NCI-H524 (cell line): Measurements from ENCODE around the gene SHFL.

ENCODE experiments used
- DNase-seq, 2 experiments: peaks; one replicate each; lab custom pipeline; 2025; lab: John Stamatoyannopoulos, UW

Gene SHFL

DNA sequence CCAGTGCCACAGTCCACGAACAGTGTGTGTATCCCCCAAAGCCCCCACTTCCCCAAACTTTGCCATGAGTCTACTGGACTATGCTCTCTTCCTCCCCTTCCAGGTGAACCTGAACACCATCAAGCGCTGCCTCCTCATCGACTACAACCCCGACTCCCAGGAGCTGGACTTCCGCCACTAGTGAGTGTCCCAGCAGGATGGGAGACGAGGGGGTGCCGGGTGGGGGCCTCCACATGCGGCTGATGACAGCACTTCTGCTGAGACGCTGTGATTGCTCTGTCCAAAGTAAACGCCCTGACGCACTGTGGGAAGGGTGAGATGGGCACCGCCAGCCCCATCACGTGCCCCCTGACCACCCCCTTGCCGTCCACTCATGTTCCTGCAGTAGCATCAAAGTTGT, 23.4 kb downstream of the SHFL start:
- DNase-seq, result no peak

DNA sequence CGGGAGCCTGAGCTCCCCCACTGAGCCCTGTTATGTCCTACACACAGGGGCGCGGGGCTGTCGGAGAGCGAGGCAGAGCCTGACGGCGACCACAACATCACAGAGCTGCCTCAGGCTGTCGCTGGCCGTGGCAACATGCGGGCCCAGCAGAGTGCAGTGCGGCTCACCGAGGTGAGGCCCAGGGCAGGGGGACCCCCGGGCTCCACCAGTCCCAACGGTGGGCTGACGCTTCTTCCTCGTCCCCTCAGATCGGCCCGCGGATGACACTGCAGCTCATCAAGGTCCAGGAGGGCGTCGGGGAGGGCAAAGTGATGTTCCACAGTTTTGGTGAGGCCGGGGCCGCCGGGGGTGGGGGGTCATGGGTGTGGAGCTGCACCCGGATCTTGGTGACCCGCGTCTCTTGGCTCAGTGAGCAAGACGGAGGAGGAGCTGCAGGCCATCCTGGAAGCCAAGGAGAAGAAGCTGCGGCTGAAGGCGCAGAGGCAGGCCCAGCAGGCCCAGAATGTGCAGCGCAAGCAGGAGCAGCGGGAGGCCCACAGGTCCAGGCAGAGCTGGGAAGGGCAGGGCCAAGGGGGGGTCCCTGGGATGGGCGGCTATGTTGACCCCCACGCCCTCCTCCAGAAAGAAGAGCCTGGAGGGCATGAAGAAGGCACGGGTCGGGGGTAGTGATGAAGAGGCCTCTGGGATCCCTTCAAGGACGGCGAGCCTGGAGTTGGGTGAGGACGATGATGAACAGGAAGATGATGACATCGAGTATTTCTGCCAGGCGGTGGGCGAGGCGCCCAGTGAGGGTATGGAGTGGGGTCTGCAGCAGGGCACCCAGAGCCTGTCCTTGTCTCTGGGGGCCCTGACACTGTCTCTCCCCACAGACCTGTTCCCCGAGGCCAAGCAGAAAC, 24.2 kb downstream of the SHFL start:
- DNase-seq, result no peak

DNA sequence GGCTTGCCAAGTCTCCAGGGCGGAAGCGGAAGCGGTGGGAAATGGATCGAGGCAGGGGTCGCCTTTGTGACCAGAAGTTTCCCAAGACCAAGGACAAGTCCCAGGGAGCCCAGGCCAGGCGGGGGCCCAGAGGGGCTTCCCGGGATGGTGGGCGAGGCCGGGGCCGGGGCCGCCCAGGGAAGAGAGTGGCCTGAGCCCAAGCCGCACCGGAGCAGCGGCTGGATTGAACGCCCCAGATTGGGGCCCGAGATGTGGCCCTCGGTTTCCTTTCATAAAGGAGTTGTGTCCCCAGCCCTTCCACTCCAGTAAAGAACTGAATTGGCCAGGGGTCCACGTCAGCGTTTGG, 24.8 kb downstream of the SHFL start:
- no peak for DNase-seq

DNA sequence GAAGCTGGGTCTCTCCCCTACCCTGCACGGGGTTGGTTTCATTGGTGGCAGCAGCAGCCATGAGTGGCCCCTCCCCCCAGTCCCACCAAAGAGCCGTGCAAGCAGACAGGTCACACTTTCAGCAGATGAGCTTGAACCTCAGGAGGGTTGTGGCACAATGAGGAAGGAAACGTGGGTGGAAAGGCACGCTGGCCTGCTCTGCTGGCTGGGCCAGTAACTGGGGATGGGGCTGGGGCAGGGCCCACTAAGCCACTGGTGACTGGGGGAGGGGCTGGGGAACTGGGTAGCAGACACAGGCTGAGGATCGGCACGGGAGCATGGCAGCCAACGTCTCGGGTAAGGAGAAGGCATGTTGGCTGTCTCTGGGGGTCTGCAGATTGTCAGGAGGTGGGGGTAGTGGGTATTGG, 25.3 kb downstream of the SHFL start, which contains the start of gene P2RY11:
P2RY11 (plus strand) TSS at position 289 of the 407 bp plus-strand sequence; CDS start at position 318, 29 bp downstream.
- no peak for DNase-seq

DNA sequence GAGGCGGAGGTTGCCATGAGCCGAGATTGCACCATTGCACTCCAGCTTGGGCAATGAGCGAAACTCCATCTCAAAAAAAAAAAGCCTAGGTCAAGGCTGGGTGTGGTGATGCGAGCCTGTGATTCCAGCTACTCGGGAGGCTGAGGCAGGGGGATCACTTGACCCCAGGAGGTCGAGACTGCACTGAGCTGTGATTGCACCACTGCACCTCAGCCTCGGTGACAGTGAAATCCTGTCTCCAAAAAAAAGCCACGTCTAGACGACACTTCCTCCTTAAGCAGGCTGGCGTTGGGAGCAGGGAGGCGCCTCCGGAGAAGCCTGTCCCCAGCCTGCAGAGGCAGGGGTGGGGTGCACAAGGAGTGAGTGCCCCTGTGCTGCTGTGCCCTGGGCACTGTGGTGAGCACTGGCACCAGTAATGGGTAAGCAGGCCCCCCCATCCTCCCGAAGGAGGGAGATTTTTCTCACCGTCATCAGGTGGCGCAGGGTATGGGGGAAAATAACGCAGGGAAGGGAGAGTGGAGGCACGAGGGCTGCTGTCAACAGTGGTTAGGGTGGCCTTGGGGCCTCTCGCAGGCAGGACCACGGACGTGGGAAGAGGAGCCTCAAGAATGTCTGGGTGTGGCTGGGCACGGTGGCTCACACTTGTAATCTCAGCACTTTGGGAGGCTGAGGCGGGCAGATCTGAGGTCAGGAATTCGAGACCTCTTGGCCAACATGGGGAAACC, 26.1 kb downstream of the SHFL start:
- DNase-seq, result no peak

DNA sequence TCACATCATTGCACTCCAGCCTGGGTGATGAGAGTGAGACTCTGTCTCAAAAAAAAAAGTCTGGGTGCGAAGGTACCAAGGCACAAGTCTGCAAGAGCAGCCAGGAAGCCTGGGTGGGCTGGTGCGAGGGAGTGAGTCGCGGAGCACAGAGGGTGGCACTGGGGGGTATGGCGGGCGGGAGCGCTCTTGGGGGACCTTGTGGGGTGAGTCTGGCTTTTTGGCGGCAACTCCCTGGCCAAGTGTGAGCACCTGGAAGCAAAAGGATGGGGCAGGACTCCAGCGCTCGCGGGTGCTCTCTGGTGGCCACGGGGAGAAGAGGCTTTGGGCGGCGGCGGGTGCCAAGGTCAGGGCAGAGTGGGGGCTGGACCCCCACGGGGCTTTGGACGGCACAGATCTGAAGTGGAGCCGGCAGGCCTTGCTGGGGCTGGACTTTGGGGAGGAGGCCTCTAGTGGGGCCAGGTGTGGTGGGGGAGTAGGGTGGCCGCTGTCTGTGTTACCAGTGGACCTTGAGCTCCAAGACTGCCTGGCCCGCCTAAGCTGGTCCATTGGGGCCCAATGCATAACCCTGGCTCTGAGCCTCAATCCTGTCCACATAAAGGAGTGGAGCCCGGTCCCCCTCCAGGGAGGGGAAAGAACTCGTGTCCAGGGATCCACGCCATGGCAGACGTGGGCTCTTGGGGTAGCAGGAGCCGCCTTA, 26.9 kb downstream of the SHFL start:
- peak; percentile 28 to 69 for DNase-seq

DNA sequence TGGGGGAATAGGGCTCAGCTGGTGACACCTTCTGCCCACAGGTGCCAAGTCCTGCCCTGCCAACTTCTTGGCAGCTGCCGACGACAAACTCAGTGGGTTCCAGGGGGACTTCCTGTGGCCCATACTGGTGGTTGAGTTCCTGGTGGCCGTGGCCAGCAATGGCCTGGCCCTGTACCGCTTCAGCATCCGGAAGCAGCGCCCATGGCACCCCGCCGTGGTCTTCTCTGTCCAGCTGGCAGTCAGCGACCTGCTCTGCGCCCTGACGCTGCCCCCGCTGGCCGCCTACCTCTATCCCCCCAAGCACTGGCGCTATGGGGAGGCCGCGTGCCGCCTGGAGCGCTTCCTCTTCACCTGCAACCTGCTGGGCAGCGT, 27.5 kb downstream of the SHFL start:
- DNase-seq, result peak in 1 of 2 experiments; percentile 38

DNA sequence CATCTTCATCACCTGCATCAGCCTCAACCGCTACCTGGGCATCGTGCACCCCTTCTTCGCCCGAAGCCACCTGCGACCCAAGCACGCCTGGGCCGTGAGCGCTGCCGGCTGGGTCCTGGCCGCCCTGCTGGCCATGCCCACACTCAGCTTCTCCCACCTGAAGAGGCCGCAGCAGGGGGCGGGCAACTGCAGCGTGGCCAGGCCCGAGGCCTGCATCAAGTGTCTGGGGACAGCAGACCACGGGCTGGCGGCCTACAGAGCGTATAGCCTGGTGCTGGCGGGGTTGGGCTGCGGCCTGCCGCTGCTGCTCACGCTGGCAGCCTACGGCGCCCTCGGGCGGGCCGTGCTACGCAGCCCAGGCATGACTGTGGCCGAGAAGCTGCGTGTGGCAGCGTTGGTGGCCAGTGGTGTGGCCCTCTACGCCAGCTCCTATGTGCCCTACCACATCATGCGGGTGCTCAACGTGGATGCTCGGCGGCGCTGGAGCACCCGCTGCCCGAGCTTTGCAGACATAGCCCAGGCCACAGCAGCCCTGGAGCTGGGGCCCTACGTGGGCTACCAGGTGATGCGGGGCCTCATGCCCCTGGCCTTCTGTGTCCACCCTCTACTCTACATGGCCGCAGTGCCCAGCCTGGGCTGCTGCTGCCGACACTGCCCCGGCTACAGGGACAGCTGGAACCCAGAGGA, 28.0 kb downstream of the SHFL start:
- DNase-seq, result no peak

DNA sequence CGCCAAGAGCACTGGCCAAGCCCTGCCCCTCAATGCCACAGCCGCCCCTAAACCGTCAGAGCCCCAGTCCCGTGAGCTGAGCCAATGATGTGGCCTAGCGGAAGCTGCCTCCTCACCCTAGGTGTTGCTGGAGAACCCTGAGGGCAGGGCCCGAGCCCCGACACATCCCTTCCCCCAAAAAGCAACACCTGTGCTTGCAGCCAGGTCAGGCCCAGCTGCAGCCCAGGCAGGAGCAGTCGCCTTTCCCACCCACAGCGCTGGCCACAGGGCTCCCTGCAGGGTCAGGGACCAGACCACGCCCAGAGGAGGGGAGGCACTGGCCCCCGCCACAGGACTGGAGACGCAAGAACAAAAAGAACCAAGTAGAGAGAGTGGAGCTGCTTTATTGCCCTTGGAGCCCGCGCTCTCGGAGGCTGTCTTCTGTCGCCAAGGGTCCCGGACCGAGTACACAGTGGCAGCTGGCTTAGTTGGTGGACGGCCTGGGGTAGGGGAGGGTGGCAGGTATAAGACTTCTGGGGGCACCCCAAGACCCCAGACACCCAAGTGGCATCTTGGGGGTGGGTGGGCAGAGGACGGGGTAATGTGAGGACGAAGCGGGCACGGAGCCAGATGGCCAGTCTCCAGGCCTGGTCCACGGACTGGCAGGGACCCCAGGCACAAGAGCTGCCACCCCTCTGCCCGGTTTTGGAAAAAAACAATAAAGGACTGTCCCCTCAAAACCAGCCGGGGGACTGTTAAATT, 28.7 kb downstream of the SHFL start:
- DNase-seq, result no peak

DNA sequence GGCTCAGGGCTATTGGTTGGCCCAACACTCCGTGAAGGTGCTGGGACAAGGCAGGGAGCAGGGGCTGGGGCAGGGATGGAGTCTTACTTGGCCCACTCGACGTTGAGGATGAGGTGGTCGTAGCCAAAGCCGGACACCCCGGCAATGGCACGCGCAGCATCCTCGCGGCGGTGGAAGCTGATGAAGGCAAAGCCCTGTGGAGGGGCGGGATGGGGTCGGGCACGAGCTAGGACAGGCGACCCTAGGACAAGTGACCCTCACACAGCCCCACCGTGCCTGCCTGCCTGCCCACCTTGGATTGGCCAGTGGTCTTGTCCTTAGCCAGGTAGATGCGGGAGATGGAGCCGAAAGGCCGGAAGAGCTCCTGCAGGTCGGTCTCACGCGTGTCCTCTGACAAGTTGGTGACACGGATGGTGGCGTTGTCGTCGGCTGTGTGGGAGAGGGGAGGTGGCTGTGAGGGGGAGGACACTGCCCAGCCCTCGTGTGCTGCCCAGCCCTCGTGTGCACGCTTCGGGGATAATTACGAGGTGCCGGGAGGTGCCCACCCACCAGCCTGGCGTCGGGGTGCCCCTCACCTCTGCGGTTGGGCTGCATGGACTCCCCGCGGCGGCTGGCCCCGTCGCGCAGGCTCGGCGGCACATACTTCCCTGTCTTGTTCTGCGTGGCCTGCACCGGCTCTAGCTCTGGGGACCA, 29.4 kb downstream of the SHFL start:
- peak in 1 of 2 experiments; percentile 41 for DNase-seq

DNA sequence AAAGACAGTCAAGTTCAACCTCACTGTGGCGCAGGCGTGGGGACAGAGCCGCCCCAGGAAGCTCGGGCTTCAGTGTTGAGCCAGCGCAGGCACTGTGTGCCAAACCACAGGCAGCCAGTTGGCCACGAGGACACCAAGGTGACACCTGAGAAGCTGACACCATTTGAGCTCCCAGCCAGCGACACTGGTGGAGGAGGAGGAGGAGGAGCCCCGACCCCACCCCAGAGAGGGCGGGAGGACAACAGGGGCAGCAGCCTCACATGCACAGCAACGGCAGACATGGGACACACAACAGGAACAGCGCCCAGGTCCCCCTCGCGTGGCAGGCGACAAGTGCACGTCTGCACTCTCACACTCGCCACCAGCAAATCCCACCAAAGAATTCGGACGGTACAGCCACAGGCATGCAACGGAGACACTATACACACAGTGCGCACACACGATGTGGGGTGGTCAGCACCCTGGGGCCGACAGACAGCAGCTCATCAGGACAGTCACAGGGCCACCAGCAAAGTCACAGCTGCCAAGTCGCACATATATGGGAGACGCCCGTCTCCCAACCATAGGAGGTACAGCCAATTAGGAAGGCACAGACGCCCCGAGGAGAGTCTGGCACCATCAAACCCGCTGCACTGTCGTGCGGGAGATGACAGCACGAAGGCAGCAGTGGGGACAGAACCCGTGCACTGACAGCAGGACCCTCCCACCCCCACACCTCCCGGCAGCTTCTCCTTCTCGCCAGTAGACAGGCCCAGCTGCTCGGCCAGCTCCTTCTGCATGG, 30.2 kb downstream of the SHFL start:
- no peak for DNase-seq

DNA sequence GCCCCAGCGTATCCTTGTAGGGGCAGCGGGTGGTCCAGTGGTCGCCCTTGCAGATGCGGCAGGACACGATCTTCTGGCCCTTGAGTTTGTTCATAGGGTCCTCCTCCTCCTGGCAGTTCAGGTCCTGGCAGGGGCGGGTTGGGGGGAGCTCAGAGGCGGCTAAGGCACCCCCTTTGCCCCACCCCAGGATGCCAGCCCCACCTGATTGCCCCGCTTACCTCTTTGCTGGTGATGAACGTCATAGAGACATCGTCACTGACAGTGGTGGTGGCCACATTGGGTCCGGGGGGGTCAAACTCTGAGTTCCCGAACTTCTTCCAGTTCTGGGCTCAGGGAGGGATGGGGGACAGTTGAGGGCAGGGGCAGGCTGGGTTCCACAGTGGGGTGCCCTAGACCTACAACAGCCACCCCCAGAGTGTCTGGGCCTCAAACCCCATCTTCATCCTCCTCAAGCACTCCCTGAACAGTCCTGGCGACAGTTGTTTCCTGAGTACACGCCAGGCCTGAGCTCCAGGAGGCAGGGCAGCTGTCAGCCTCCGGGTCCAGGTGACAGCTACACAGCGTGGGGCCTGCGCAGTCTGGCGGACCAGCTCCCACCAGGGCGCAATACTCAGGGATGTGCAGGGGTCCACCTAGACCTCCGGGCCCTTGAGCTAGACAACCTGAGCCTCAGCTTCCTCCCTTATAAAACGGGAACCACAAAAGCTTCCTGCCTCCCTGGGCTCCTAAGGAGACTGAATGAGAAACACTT, 30.9 kb downstream of the SHFL start:
- DNase-seq, result no peak

DNA sequence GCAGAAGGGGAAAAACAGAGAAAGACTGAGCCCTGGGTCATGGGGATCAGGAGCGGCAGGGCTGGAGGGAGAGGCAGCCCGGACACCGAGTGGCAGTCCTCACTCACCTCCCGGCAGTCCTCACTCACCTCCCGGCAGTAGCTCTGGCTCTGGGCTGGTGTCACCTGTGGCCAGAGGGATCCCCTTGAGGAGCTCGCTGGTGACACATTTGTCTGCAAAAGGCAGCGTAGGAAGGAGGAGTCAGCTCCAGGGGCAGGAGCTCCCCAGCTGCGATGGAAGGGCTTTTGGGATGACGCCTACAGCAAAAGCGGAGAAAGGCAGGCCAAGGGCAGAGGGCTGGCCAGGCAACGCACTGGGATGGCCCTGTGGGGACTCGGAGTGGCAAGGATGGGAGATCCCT, 32.8 kb downstream of the SHFL start:
- no peak for DNase-seq

DNA sequence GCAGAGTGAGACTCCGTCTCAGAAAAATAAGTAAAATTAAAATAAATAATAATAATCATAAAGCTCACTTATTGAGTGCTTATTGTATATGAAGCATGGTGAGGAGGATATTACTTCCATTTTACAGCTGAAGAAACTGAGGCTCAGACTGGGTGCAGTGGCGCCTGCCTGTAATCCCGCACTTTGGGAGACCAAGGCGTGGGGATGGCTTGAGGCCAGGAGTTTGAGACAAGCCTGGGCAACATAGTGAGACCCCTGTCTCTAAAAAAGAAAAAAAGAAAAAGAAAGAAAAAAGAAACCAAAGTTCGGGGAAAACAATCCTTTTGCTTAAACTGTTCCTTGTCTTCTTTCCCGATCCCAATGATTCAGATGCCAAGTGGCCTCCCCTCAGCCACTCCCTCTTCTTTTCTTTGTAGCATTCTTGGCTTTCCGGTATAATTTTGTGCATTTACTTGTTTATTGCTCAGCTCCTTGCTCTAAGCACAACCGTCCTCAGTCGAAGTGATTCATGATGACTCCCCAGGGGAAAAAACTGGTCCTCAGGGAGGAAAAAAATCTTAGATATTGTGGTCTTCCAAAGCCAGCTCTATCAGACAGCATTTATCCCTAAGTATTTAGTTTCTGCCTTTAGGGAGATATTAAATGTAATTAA, 34.5 kb downstream of the SHFL start:
- no peak for DNase-seq

DNA sequence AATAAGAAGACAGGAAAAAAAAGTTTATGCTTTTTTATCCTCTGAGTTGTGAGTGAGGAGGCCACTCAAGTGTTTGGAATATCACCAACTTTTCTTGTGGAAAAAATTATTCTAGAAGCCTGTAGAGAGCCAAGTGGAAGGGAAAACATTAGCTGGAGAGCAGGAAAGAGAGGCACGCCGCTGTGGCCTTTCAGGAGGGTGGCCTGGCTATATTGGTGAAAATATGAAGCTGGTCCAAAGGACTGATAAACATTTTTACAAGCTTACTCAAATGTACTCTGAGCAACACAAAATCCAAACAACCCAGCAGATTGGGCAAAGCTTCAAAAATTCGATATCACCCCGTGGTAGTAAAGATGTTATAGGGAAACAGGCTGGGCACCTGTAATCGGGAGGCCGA, 35.9 kb downstream of the SHFL start:
- DNase-seq, result no peak

DNA sequence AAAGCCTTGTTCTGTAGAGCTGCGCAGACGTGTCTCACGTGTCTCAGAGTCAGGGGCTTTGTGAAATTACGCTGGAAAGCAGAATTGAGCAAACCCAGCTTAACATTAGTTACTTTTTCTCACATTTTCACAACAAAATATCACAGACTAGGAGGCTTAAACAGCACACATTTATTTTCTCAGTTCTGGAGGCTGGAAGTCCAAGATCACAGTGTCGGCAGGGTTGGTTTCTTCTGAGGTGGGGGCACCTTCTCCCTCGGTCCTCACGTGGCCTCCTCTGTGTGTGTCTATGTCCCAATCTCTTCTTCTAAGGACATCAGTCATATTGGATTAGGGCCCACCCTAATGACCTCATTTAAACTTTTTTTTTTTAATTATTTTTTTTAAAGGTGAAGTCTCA, 38.3 kb downstream of the SHFL start:
- no peak for DNase-seq

DNA sequence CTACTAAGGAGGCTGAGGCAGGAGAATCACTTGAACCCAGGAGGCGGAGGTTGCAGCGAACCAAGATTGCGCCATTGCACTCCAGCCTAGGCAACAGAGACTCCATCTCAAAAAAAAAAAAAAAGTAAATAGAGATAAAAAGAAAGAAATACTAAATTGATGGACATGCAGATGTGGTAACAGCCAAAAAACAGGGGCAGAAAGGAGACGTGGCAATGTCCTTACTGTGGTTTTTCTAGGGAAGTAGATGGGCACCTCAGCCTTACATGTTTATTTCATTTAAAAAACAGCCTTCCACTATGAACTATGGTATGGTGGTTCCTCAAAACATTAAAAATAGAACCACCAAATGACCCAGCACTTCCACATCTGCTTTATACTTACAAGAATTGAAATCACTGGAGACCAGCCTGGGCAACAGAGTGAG, 40.1 kb downstream of the SHFL start:
- DNase-seq, result no peak

DNA sequence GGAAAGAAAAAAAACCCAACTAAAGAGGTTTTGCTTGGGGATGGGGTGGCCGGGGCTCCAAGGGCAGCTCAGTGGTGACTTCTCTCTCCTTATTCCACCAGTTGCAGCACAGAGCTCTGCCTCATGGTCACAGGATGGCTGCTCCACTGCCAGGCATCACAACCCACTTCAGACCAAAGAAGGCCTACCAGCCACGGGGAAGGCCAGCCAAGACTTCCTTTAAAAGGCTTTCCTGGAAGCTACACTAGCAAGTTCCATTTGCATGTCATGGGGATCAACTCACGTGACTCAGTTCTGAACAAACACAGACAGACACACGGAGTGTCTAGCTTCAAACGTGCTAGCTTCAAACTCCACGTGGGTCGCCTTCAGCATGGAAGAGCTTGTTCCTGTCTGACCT, 46.8 kb downstream of the SHFL start:
- DNase-seq, result no peak

DNA sequence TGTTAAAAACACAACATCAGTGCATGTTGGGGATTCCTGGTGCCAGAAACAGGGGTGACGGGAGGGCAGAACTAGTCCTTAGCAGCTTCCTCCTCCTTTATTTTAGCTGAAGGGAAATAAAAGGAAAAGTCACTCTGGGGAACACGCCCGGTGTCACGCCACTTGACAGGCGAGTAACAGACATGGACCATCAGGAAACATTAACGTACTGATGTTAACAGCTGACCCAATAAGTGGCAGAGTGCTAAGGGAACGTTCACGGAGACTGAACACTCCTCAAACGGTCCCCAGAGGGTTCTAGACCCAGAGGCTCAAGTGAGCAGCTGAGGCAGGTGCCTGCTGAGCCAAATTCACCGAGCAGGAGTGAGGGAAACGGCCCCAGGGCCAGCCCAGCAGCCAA, 47.5 kb downstream of the SHFL start:
- DNase-seq, result no peak
